ENCODE results near the gene PGF. TPM values are rescaled to one million over a fixed set of nuclear protein-coding genes. Genes with fewer than 3 reads are reported as not detected.

The PGF gene
- total RNA-seq, 1 experiment from 2014 or later, result 0.71 TPM

DNA sequence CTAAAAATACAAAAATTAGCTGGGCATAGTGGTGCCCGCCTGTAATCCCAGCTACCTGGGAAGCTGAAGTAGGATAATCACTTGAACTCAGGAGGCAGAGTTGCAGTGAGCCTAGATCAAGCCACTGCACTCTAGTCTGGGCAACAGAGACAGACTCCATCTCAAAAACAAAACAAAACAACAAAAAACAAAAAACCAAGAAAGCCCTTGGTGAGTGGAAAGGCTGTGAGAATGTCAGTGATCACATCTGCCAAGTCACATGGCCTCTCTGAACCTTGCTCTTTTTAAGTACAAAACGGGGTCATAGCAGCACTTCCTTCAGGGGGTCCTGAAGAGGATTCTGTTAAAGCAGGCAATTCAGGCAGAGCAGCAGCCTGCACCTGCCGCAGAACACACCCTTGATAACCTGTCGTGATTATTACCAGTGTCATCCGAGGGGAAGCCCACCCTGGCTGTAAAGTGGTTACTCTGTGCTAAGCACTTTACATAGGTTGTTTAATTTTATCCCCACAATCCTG, 41.9 kb downstream of the PGF start:
- DNase-seq (ENCODE audit: low read depth), result no peak
- in situ Hi-C loops (cut with HindIII; ENCODE audit: low pct_unique_long_range_greater_than_20kb, low sequenced_read_pairs), result no loop called here

DNA sequence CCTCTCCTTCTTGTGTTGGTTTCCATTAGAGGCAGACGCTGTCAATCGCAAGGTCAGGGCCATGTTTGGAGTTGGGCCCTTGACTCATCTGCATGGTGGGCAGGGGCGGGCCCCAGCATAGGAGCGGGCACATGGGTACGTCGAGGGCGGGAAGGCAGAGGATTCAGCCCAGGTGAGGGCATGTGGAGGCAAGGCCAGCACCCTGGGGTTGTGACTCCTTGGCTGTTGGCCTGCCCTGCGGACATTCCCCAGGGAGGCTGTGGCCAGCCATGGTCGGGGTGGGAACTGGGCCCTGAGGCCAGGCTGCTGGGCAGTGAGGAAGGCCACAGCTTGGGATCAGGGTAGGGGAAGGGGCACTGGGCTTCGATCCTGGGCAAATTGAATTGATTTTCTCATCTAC, 42.6 kb downstream of the PGF start:
- no peak for DNase-seq (ENCODE audit: low read depth)
- in situ Hi-C loops (cut with HindIII; ENCODE audit: low pct_unique_long_range_greater_than_20kb, low sequenced_read_pairs), result no loop called here

DNA sequence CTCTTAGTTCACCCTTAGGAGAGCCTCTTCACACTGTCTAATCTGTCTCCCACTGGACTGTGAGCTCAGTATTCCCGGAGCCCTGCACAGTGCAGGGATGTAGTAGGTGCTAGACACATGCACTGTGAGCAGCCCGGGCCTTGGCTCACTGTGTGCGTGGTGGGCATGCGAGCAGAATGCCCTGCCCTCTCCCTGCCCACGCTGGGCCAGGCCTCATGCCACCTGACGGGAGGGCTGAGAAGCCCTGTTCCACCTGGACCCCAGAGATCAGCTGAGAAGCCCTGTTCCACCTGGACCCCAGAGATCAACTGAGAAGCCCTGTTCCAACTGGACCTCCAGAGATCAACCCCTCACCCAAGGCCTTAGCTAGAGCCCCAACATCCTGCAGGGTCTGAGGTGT, 43.3 kb downstream of the PGF start:
- no peak for DNase-seq (ENCODE audit: low read depth)
- in situ Hi-C loops (cut with HindIII; ENCODE audit: low pct_unique_long_range_greater_than_20kb, low sequenced_read_pairs), result no loop called here

GRCh38 chr14:74911704-74912103, 43.7 kb downstream of the PGF start:
- in situ Hi-C loops (cut with HindIII; ENCODE audit: low pct_unique_long_range_greater_than_20kb, low sequenced_read_pairs), result no loop called here
- DNase-seq (ENCODE audit: low read depth), result no peak

- in situ Hi-C loops (cut with HindIII; ENCODE audit: low pct_unique_long_range_greater_than_20kb, low sequenced_read_pairs), result no loop called here
- DNase-seq (ENCODE audit: low read depth), result no peak
Measured at GRCh38 chr14:74911221-74911620, 44.2 kb downstream of the PGF start.

DNA sequence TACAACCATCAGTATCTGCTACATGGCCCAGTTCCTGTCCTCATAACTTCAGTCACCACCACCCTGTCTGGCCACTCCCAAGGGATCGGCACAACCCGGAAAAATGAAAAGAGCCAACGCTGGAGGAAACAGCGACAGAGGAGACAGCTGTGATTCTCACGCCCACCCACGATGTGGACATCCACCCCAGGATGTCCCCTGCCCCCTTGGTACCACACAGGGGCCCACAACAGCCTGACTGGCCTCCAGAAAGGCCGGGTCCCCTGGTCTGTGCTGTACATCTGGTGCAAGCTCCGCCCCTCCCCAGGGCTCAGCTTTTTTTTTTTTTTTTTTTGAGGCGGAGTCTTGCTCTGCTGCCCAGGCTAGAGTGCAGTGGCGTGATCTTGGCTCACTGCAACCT, 44.8 kb downstream of the PGF start:
- in situ Hi-C loops (cut with HindIII; ENCODE audit: low pct_unique_long_range_greater_than_20kb, low sequenced_read_pairs), result no loop called here

DNA sequence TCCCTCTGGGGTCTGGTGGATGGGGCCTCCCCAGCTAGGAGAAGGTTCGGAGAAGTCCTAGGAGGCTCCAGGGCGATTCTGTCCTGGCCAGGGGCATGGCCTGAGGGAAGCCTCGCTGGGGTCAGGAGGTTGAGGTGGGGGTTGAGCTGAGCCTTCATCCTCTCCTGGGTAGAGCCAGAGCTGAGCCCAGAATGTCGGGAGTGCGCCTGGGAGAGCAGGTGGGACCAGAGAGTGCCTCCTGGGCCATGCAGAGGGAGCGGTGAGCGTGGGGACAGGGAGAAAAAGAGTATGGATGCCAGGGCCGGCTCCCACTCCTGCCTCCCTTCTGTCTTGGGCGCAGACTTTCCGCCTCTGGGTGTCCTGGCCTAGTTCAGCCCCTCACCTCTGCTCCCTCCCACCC, 45.5 kb downstream of the PGF start:
- in situ Hi-C loops (cut with HindIII; ENCODE audit: low pct_unique_long_range_greater_than_20kb, low sequenced_read_pairs), result no loop called here
- no peak for DNase-seq (ENCODE audit: low read depth)

More for the DNA sequence above, 44.8 kb downstream of the PGF start:
- DNase-seq (ENCODE audit: low read depth), result no peak

- DNase-seq (ENCODE audit: low read depth), result no peak
- in situ Hi-C loops (cut with HindIII; ENCODE audit: low pct_unique_long_range_greater_than_20kb, low sequenced_read_pairs), result no loop called here
Measured at GRCh38 chr14:74909501-74909900, 45.9 kb downstream of the PGF start.

DNA sequence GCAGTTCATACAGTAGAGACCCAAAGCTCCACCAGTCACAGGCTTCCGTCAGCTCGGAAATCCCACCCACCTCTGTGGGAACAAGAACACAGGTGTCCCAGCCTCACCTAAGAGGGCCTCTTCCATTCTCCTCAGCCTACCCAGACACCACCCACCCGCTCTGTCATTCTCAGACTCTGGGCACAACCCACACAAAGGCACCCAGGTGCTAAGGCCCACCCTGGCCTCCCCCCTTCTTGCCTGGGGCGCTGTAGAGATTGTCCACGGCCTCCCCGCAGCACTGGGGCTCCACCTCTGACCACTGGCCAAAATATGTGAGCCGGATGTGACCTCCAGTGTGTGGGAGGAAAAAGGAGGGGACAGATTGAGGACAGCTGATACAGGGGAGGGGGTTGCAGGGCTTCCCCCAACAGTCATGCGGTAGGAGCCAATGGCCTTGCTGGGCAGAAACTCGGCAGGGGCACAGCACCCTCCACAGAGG, 46.5 kb downstream of the PGF start:
- in situ Hi-C loops (cut with HindIII; ENCODE audit: low pct_unique_long_range_greater_than_20kb, low sequenced_read_pairs), result no loop called here
- no peak for DNase-seq (ENCODE audit: low read depth)

DNA sequence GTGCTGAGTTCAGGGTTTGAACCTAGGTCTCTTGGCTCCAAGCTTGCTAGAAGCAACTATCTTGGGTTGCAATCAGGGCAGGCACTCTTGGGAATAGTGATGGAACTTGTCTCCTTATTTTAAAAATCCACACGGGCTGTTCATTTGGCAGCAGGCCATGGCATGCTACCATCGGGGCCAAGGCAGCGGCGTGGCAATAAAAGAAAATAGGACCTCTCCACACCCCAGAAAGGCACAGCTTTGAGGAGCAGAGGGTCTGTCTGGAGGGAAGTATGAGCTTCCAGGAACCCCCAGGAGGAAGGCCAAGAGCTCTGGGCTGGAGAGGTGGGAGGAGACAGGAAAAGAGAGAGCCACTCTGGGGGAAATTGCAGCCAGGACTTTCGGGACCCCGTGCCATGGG, 47.7 kb downstream of the PGF start:
- no peak for DNase-seq (ENCODE audit: low read depth)
- in situ Hi-C loops (cut with HindIII; ENCODE audit: low pct_unique_long_range_greater_than_20kb, low sequenced_read_pairs), result no loop called here

GRCh38 chr14:74906925-74907521, 48.4 kb downstream of the PGF start:
- DNase-seq (ENCODE audit: low read depth), result no peak

DNA sequence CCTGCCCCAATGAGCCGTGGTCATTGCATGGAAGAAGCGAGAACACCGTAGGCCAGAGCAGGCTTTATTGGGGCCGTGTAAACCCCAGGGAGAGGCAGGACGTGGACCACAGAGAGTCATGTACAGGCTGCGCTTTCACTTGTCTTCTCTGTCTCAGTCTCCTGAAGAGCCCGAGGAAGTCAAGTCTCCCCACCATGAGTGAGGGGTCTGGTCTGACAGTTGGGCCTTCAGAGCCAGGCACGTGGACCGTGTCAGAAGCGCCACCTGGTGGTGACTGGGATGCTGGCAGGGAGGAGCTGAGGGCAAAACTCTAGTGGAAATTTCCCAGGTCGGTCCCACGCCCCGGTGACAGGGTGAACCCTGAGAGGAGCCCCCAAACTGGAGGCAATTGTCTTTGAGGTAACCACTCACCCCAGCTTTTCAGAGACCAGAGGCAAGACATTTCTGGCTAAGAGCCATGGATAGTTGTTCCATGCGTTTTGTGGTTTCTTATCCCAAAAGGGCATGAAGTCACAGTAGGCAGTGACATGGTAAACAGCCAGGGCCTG, 49.7 kb downstream of the PGF start:
- peak; percentile 19 for DNase-seq (ENCODE audit: low read depth)

More at GRCh38 chr14:74906925-74907521, 48.4 kb downstream of the PGF start:
- in situ Hi-C loops (cut with HindIII; ENCODE audit: low pct_unique_long_range_greater_than_20kb, low sequenced_read_pairs), result no loop called here

GRCh38 chr14:74904635-74905503, 50.5 kb downstream of the PGF start:
- in situ Hi-C loops (cut with HindIII; ENCODE audit: low pct_unique_long_range_greater_than_20kb, low sequenced_read_pairs), result no loop called here
- DNase-seq (ENCODE audit: low read depth), result no peak

More for the DNA sequence above, 49.7 kb downstream of the PGF start:
- in situ Hi-C loops (cut with HindIII; ENCODE audit: low pct_unique_long_range_greater_than_20kb, low sequenced_read_pairs), result no loop called here

- in situ Hi-C loops (cut with HindIII; ENCODE audit: low pct_unique_long_range_greater_than_20kb, low sequenced_read_pairs), result no loop called here
- DNase-seq (ENCODE audit: low read depth), result no peak
Measured at GRCh38 chr14:74902941-74903705, 52.3 kb downstream of the PGF start.

DNA sequence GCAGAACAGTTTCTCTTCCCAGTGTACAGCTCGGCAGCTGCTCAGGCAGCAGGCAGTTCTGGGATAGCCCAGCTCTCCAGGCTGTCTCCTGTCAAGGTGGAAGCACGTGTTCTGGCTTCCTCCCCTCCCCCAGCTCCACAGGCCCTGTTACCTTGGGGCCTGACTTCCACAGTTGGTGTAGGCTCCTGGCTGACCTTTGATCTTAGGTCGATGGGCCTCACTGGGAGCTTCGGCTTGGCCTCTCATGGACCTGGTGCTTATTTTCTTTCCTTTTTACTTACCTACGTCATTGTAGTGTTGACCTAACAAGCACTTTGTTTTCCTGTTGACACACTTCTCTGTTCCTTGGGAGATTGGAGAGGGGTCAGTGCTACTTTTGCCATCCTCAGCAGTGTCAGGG, 56.7 kb downstream of the PGF start:
- DNase-seq (ENCODE audit: low read depth), result no peak
- in situ Hi-C loops (cut with HindIII; ENCODE audit: low pct_unique_long_range_greater_than_20kb, low sequenced_read_pairs), result no loop called here

DNA sequence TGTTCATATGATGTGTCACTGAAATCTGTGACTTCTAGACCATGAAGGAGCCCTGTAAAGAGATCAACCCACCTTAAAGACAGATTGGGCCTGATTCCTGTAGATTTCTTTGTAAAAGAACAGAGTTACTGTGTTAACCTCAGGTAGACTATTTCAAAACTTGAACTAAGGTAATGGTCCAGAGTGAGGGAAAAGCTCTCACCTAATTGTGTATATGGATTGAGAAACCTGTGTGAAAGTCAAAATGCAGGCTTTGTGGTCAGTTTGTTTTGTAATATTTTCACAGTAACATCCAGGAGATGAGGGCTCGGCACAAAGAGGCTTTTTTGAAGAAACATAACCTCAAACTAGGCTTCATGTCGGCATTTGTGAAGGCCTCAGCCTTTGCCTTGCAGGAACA, 57.3 kb downstream of the PGF start:
- DNase-seq (ENCODE audit: low read depth), result no peak
- in situ Hi-C loops (cut with HindIII; ENCODE audit: low pct_unique_long_range_greater_than_20kb, low sequenced_read_pairs), result no loop called here

DNA sequence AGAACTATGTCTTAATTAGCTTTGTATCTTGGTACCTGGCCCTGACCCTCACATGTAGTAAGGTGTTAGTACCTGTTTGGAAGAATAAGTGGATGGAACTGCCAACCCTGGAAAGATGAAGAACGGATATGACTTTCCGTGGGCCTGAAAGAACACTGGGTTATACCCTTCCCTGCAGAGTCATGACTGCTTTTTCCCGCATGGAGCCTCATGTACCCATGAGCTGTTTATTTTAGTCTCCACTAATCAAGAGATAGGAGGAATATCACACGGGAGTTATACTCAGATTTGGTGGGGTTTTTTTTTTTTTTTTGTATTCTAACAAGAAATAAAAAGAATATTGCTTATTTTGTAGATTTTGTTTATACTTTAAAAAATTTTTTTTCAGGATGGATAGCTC, 57.8 kb downstream of the PGF start:
- DNase-seq (ENCODE audit: low read depth), result no peak
- in situ Hi-C loops (cut with HindIII; ENCODE audit: low pct_unique_long_range_greater_than_20kb, low sequenced_read_pairs), result no loop called here

GRCh38 chr14:74896400-74896799, 59.0 kb downstream of the PGF start:
- no peak for DNase-seq (ENCODE audit: low read depth)
- in situ Hi-C loops (cut with HindIII; ENCODE audit: low pct_unique_long_range_greater_than_20kb, low sequenced_read_pairs), result no loop called here

Data from Caki2 (cell line).